Stimulated activated effector memory CD8-positive, alpha-beta T cell treated with anti-CD3 and anti-CD28 coated beads, Interleukin-12 subunit alpha, Interleukin-12 subunit beta, amount 100 ng/mL, for 72 hours (primary cell): ENCODE measurements around the gene PSEN2.
"Not testable (repeated sequence)": the region's sequence is repeated elsewhere in the genome, so short reads cannot be mapped to it uniquely, and the experiment has no call there.

Experiments used
- ATAC-seq: fragments of 150-1000 bp; cut with Tn5 transposase; 2 replicates; pipeline ENCODE4 v1.10.0; 2021
- DNase-seq, 2 donors: peaks; one replicate each; pipeline ENCODE4 v3.0.0; 2021 to 2022; ENCODE audit warnings: low spot score in 2 of 2
- H3K27ac Mint-ChIP-seq: one replicate; pipeline ENCODE4 v1.8.0; 2022; ENCODE audit warnings: mild to moderate bottlenecking, mixed read lengths
- H3K36me3 Mint-ChIP-seq: one replicate; pipeline ENCODE4 v1.8.0; 2022; ENCODE audit warnings: mild to moderate bottlenecking, mixed read lengths
- H3K4me1 Mint-ChIP-seq: one replicate; pipeline ENCODE4 v1.8.0; 2022; ENCODE audit warnings: mixed read lengths
- H3K4me3 Mint-ChIP-seq: one replicate; pipeline ENCODE4 v1.8.0; 2022; ENCODE audit warnings: mild to moderate bottlenecking, mixed read lengths
- H3K9me3 Mint-ChIP-seq: one replicate; pipeline ENCODE4 v1.8.0; 2022; ENCODE audit warnings: mixed read lengths

Gene PSEN2

GRCh38 chr1:226870401-226871279, at the start of gene PSEN2:
Gene PSEN2 (plus strand): TSS chr1:226870616. CDS start chr1:226881908, 11,292 bp downstream.
- H3K4me1 Mint-ChIP-seq, result peaks cover 25% of the 10 kb centered on the region
- H3K9me3 Mint-ChIP-seq, result no peaks in the 10 kb centered on the region
- H3K27ac Mint-ChIP-seq, result peak within 1 kb of the TSS; percentile 54
- H3K4me3 Mint-ChIP-seq, result peak within 1 kb of the TSS; percentile 76
- ATAC-seq (peak; percentile 93), DNase-seq (peak; percentile 70 to 85)
- no peaks in the 10 kb centered on the region for H3K36me3 Mint-ChIP-seq

- no peak overlapping the region for H3K27ac Mint-ChIP-seq
- ATAC-seq, result no peak
- no peaks in the 10 kb centered on the region for H3K36me3 Mint-ChIP-seq
- no peaks in the 10 kb centered on the region for H3K9me3 Mint-ChIP-seq
- no peak for DNase-seq
- peaks cover 5% of the 10 kb centered on the region for H3K4me1 Mint-ChIP-seq
- H3K4me3 Mint-ChIP-seq, result no peak overlapping the region
Measured at GRCh38 chr1:226820941-226821718, 49.3 kb upstream of the PSEN2 start.

- Mint-ChIP-seq H3K9me3 (no peaks in the 10 kb centered on the region), H3K27ac (no peak overlapping the region), H3K4me3 (no peak overlapping the region), H3K36me3 (no peaks in the 10 kb centered on the region), H3K4me1 (peaks cover 5% of the 10 kb centered on the region)
- DNase-seq (no peak), ATAC-seq (no peak)
Measured at GRCh38 chr1:226821719-226822085, 48.7 kb upstream of the PSEN2 start.

- no peak overlapping the region for H3K27ac Mint-ChIP-seq
- H3K4me3 Mint-ChIP-seq, result no peak overlapping the region
- ATAC-seq (no peak), DNase-seq (no peak)
- H3K9me3 Mint-ChIP-seq, result no peaks in the 10 kb centered on the region
- H3K4me1 Mint-ChIP-seq, result peaks cover 20% of the 10 kb centered on the region
- H3K36me3 Mint-ChIP-seq, result peaks cover 5% of the 10 kb centered on the region
Measured at GRCh38 chr1:226823643-226824042, 46.8 kb upstream of the PSEN2 start.

GRCh38 chr1:226825037-226825745, 45.2 kb upstream of the PSEN2 start:
- Mint-ChIP-seq H3K9me3 (no peaks in the 10 kb centered on the region), H3K4me3 (no peak overlapping the region), H3K27ac (no peak overlapping the region)

GRCh38 chr1:226825746-226826100, 44.7 kb upstream of the PSEN2 start:
- Mint-ChIP-seq H3K9me3 (no peaks in the 10 kb centered on the region), H3K4me1 (peaks cover 20% of the 10 kb centered on the region), H3K27ac (no peak overlapping the region), H3K4me3 (no peak overlapping the region), H3K36me3 (peaks cover 5% of the 10 kb centered on the region)
- ATAC-seq (no peak), DNase-seq (no peak)

More at GRCh38 chr1:226825037-226825745, 45.2 kb upstream of the PSEN2 start:
- peaks cover 5% of the 10 kb centered on the region for H3K36me3 Mint-ChIP-seq
- no peak for ATAC-seq
- H3K4me1 Mint-ChIP-seq, result peaks cover 20% of the 10 kb centered on the region
- DNase-seq, result no peak

GRCh38 chr1:226826479-226827261, 43.7 kb upstream of the PSEN2 start:
- Mint-ChIP-seq H3K36me3 (peaks cover 5% of the 10 kb centered on the region), H3K4me1 (peaks cover 20% of the 10 kb centered on the region), H3K27ac (peak overlapping the region; percentile 98), H3K4me3 (peak overlapping the region; percentile 50), H3K9me3 (no peaks in the 10 kb centered on the region)
- DNase-seq (no peak), ATAC-seq (no peak)

GRCh38 chr1:226827458-226827857, 43.0 kb upstream of the PSEN2 start:
- H3K4me1 Mint-ChIP-seq, result peaks cover 20% of the 10 kb centered on the region
- H3K4me3 Mint-ChIP-seq, result peak overlapping the region; percentile 50
- peak in 1 of 2 donors; percentile 51 for DNase-seq

GRCh38 chr1:226827968-226828513, 42.4 kb upstream of the PSEN2 start:
- Mint-ChIP-seq H3K4me3 (peak overlapping the region; percentile 50), H3K4me1 (peaks cover 20% of the 10 kb centered on the region), H3K27ac (peak overlapping the region; percentile 98), H3K36me3 (peaks cover 5% of the 10 kb centered on the region), H3K9me3 (no peaks in the 10 kb centered on the region)
- DNase-seq (peak; percentile 98), ATAC-seq (peak; percentile 100)

More at GRCh38 chr1:226827458-226827857, 43.0 kb upstream of the PSEN2 start:
- Mint-ChIP-seq H3K36me3 (peaks cover 5% of the 10 kb centered on the region), H3K27ac (peak overlapping the region; percentile 98), H3K9me3 (no peaks in the 10 kb centered on the region)
- ATAC-seq, result no peak

- Mint-ChIP-seq H3K27ac (no peak overlapping the region), H3K4me3 (no peak overlapping the region), H3K4me1 (peaks cover 20% of the 10 kb centered on the region), H3K9me3 (no peaks in the 10 kb centered on the region), H3K36me3 (peaks cover 5% of the 10 kb centered on the region)
- ATAC-seq (no peak), DNase-seq (no peak)
Measured at GRCh38 chr1:226829105-226829504, 41.3 kb upstream of the PSEN2 start.

GRCh38 chr1:226831953-226832352, 38.5 kb upstream of the PSEN2 start:
- no peaks in the 10 kb centered on the region for H3K9me3 Mint-ChIP-seq
- DNase-seq, result no peak
- H3K36me3 Mint-ChIP-seq, result peaks cover 4% of the 10 kb centered on the region
- no peak overlapping the region for H3K4me3 Mint-ChIP-seq
- H3K27ac Mint-ChIP-seq, result no peak overlapping the region
- peaks cover 13% of the 10 kb centered on the region for H3K4me1 Mint-ChIP-seq
- ATAC-seq, result no peak

GRCh38 chr1:226832613-226833012, 37.8 kb upstream of the PSEN2 start:
- DNase-seq (no peak), ATAC-seq (no peak)
- Mint-ChIP-seq H3K9me3 (no peaks in the 10 kb centered on the region), H3K4me3 (no peak overlapping the region), H3K4me1 (peaks cover 6% of the 10 kb centered on the region), H3K36me3 (no peaks in the 10 kb centered on the region), H3K27ac (no peak overlapping the region)

GRCh38 chr1:226834179-226834578, 36.2 kb upstream of the PSEN2 start:
- H3K4me3 Mint-ChIP-seq, DNase-seq, ATAC-seq, H3K27ac Mint-ChIP-seq, H3K9me3 Mint-ChIP-seq, H3K36me3 Mint-ChIP-seq, H3K4me1 Mint-ChIP-seq: not testable (repeated sequence)

GRCh38 chr1:226835396-226835795, 35.0 kb upstream of the PSEN2 start:
- not testable (repeated sequence) for H3K36me3 Mint-ChIP-seq, H3K4me3 Mint-ChIP-seq, ATAC-seq, DNase-seq, H3K4me1 Mint-ChIP-seq, H3K9me3 Mint-ChIP-seq, H3K27ac Mint-ChIP-seq
